ENCODE measurements around the gene ZFYVE9.

ZFYVE9 gene

DNA sequence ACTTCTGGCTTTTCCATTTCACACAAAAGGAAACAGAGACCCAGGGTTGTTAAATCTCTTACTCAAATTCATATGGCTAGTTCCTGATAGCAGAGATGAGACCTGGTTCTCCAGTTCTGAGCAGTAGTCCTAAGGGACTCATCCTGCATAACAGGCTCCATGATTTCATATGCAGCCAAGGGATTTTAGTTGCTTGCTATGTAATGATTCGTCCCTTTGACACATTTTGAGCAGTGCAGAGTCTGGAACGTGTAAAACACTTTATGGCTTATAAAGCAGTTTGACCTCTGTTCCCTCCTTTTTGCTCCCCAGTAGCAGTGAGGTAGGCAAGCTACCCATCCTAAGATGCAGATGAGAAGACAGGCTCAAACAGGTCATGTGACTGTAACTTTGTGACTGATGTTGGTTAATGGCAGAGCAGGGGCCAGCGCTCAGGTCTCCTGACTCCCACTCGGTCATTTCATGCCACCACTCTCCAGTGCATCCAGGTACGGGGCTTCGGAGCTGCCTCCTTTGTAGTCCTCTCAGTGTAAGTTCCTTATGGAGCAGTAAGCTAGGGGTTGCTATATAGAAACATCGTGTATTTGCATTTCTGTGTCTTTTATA is 199.9 kb downstream of the ZFYVE9 start:
- H3K36me3 ChIP-seq (ENCODE audit: insufficient read depth, low read length), result no peaks in the 10 kb centered on the region
- TF ChIP-seq FOXP2 (optimal IDR thresholded peaks at IDR 0.05; ENCODE audit: control extremely low read depth, extremely low read length, insufficient read depth), result no peak
- no peak for TF ChIP-seq POLR2AphosphoS5 (IDR thresholded peaks at IDR 0.05; ENCODE audit: borderline replicate concordance, low read depth, low read length)
- TF ChIP-seq EZH2 (IDR thresholded peaks at IDR 0.05), result no peak
- no peak overlapping the region for H3K4me3 ChIP-seq
- no peaks in the 10 kb centered on the region for H3K9me3 ChIP-seq (ENCODE audit: low read depth, low read length)
- no peak overlapping the region for H3K9ac ChIP-seq (ENCODE audit: insufficient read length)
- DNase-seq (ENCODE audit: low read depth, low spot score), result no peak
- no peak overlapping the region for H3K27ac ChIP-seq

DNA sequence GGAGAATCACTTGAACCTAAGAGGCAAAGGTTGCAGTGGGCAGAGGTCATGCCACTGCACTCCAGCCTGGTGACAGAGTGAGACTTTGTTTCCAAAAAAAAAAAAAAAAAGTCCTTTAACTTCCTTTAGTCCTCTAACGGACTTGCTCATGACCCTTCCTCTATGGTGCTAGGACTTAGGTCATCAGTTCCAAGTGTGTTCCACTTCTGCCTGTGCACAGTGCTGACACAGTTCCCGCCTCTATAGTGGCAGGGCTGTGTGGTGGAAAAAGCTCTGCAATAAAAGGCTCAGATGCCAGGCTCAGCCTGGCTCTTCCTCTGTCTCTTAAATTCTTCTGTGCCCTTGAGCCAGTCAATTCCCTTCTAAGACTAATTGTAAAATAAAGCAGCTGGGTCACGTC is 202.1 kb downstream of the ZFYVE9 start:
- Histone ChIP-seq H3K9me3 (ENCODE audit: low read depth, low read length) (no peaks in the 10 kb centered on the region), H3K9ac (ENCODE audit: insufficient read length) (no peak overlapping the region), H3K4me3 (no peak overlapping the region), H3K27ac (no peak overlapping the region), H3K36me3 (ENCODE audit: insufficient read depth, low read length) (no peaks in the 10 kb centered on the region)
- no peak for DNase-seq (ENCODE audit: low read depth, low spot score)
- TF ChIP-seq EZH2 (IDR thresholded peaks at IDR 0.05), result no peak
- TF ChIP-seq FOXP2 (optimal IDR thresholded peaks at IDR 0.05; ENCODE audit: control extremely low read depth, extremely low read length, insufficient read depth), result no peak
- TF ChIP-seq POLR2AphosphoS5 (IDR thresholded peaks at IDR 0.05; ENCODE audit: borderline replicate concordance, low read depth, low read length), result no peak

DNA sequence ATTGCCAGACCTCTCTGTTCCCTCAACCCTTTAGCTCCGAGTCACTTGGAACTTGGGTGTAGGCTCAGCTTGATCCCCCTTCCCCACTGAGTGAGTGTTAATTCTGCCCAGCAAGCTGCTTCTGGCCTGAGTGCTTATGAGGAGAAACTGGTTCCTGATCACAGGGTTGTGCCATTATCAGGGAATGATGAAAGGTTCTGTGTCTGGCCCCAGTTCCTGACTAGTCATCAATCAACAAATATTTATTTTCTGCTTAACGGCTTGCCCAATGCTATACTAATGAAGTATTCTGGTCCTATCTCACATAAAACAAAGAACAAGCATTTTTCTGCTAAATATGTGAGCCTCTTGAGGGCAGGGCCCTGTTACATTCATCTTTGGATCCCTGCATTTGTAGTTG is 203.4 kb downstream of the ZFYVE9 start:
- TF ChIP-seq FOXP2 (optimal IDR thresholded peaks at IDR 0.05; ENCODE audit: control extremely low read depth, extremely low read length, insufficient read depth) (no peak), POLR2AphosphoS5 (IDR thresholded peaks at IDR 0.05; ENCODE audit: borderline replicate concordance, low read depth, low read length) (no peak), EZH2 (IDR thresholded peaks at IDR 0.05) (no peak)
- DNase-seq (ENCODE audit: low read depth, low spot score), result no peak
- Histone ChIP-seq H3K9me3 (ENCODE audit: low read depth, low read length) (no peaks in the 10 kb centered on the region), H3K27ac (no peak overlapping the region), H3K36me3 (ENCODE audit: insufficient read depth, low read length) (no peaks in the 10 kb centered on the region), H3K9ac (ENCODE audit: insufficient read length) (no peak overlapping the region), H3K4me3 (no peak overlapping the region)

DNA sequence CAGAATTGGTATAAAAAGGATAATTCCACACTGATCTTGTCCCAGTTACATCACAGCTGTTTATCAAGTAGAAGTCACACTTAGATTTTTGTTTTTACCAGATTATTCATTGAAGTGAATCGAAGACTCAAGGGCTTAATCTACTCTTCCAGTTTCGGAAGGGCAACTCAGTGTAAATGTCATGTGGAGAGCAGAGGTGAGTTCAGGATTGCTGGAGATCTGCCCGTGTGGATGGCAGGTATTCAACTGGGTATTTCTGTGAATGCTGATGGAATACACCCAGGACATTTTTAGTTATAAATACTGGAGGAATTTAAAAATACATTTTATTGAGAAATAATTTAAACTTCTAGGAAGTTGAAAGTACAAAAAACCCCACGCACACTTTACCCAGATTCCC is 204.8 kb downstream of the ZFYVE9 start:
- Histone ChIP-seq H3K4me3 (no peak overlapping the region), H3K27ac (no peak overlapping the region), H3K9me3 (ENCODE audit: low read depth, low read length) (no peaks in the 10 kb centered on the region), H3K36me3 (ENCODE audit: insufficient read depth, low read length) (no peaks in the 10 kb centered on the region), H3K9ac (ENCODE audit: insufficient read length) (no peak overlapping the region)
- TF ChIP-seq POLR2AphosphoS5 (IDR thresholded peaks at IDR 0.05; ENCODE audit: borderline replicate concordance, low read depth, low read length) (no peak), FOXP2 (optimal IDR thresholded peaks at IDR 0.05; ENCODE audit: control extremely low read depth, extremely low read length, insufficient read depth) (no peak), EZH2 (IDR thresholded peaks at IDR 0.05) (no peak)
- no peak for DNase-seq (ENCODE audit: low read depth, low spot score)

DNA sequence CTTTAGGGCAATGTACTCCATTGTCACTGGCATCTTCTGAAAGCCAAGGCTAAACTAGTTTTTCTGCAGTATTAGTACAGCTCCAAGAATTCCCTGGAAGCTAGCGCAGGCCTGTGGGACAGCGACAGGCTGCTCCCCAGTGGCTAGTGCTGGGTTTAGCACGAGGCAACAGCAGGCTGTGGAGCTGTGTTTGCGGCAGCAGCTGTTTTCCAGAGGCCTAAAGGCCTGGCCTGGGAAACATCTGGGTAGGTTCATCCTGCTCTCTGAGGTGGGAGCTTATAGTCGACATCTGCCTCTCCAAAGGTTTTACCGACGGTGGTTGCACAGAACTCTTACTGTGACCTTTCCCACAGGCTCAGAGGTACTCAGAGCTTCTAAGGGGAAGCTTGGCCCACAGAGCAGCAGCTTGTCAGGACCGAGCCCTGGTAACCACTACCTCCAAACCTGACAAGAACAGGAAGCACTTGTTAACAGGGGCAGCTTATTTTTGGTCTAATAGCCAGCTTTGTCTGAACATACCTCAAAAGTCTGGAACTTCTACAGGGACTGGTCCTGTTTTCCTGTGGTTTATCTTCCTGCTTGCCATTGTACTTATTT is 206.9 kb downstream of the ZFYVE9 start:
- no peak for DNase-seq (ENCODE audit: low read depth, low spot score)
- no peak for TF ChIP-seq POLR2AphosphoS5 (IDR thresholded peaks at IDR 0.05; ENCODE audit: borderline replicate concordance, low read depth, low read length)
- no peak overlapping the region for H3K9ac ChIP-seq (ENCODE audit: insufficient read length)
- no peak overlapping the region for H3K4me3 ChIP-seq
- no peak overlapping the region for H3K27ac ChIP-seq
- peaks cover 13% of the 10 kb centered on the region; the same call in 1 of the 2 replicates for H3K36me3 ChIP-seq (ENCODE audit: insufficient read depth, low read length)
- no peaks in the 10 kb centered on the region for H3K9me3 ChIP-seq (ENCODE audit: low read depth, low read length)

DNA sequence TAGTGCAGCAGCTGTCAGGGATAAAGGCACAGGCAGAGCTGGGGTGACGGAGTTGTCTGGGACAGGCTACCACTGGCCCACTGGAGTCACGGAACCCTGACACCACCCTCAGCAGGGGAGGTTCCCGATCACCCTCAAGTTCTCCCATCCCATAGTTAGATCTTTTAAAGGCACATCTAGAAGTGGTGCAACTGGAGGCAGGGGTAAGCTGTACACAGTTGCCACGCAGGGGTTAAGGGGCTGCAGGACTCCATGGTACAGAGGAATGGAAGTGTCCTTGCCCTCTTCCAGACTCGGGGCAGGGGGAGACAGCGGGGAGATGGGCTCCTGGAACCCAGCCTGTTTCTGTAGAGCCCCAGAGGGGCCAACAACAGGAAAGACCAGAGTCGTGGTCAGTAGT is 210.8 kb downstream of the ZFYVE9 start:
- no peaks in the 10 kb centered on the region for H3K9me3 ChIP-seq (ENCODE audit: low read depth, low read length)
- no peak for TF ChIP-seq POLR2AphosphoS5 (IDR thresholded peaks at IDR 0.05; ENCODE audit: borderline replicate concordance, low read depth, low read length)
- TF ChIP-seq FOXP2 (optimal IDR thresholded peaks at IDR 0.05; ENCODE audit: control extremely low read depth, extremely low read length, insufficient read depth), result no peak
- no peak for TF ChIP-seq EZH2 (IDR thresholded peaks at IDR 0.05)
- DNase-seq (ENCODE audit: low read depth, low spot score), result no peak
- H3K9ac ChIP-seq (ENCODE audit: insufficient read length), result no peak overlapping the region
- no peak overlapping the region for H3K4me3 ChIP-seq
- H3K36me3 ChIP-seq (ENCODE audit: insufficient read depth, low read length), result peaks cover 51% of the 10 kb centered on the region; the same call in 1 of the 2 replicates
- H3K27ac ChIP-seq, result no peak overlapping the region

DNA sequence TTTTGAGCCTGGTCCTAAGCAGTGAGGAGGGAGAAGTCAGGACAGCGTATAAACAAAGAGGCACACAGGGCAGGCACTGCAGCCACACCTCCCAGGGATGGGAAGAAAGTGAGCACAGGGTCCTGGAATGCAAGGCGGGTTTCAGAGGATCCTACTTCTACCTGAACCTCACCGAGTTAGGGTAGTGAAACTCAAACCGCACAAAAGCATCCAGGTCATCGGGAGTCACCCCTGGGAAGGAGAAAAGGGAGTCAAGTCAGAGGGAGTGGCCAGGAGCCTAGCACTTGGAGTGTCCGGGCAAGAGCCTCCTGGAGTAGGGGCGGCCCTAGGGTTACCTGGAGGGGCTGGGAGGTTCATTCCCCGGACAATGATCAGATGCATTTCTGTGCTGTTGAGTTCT is 213.5 kb downstream of the ZFYVE9 start:
- TF ChIP-seq POLR2AphosphoS5 (IDR thresholded peaks at IDR 0.05; ENCODE audit: borderline replicate concordance, low read depth, low read length) (no peak), FOXP2 (optimal IDR thresholded peaks at IDR 0.05; ENCODE audit: control extremely low read depth, extremely low read length, insufficient read depth) (no peak), EZH2 (IDR thresholded peaks at IDR 0.05) (no peak)
- Histone ChIP-seq H3K27ac (no peak overlapping the region), H3K4me3 (no peak overlapping the region), H3K9me3 (ENCODE audit: low read depth, low read length) (no peaks in the 10 kb centered on the region), H3K36me3 (ENCODE audit: insufficient read depth, low read length) (peaks cover 77% of the 10 kb centered on the region), H3K9ac (ENCODE audit: insufficient read length) (no peak overlapping the region)
- no peak for DNase-seq (ENCODE audit: low read depth, low spot score)

DNA sequence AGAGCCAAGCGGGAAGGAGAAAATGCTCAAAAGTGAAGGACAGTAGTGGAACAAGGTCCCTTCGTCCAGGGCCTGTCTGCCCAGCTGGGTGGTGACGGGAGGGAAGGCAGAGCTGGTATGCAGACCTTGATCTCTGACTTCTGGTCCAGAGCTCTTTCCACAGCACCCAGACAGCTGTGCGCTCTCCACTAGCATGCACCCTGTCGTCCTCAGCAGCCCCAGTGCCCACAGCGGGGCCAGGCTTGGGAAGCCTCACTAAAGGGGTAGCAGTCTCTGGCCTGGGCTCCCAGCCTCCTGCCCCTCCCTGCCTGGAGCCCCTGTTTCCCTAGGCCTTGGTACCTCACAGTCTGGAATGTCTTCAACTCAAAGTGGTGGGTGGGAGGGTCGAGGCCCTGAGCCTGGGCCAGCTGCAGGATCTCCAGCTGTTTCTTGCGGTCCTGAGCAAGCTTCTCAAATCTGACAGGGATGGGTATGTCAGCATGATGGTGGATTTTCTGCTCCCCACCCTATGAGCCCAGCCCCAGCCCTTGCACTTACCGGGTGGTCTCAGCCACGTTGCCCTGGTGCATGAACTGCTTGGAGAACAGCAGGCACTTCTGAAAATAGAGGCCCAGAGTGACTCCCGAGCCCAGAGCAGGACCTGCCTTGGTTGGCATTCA is 214.1 kb downstream of the ZFYVE9 start:
- TF ChIP-seq FOXP2 (optimal IDR thresholded peaks at IDR 0.05; ENCODE audit: control extremely low read depth, extremely low read length, insufficient read depth) (no peak), POLR2AphosphoS5 (IDR thresholded peaks at IDR 0.05; ENCODE audit: borderline replicate concordance, low read depth, low read length) (no peak), EZH2 (IDR thresholded peaks at IDR 0.05) (no peak)
- no peak for DNase-seq (ENCODE audit: low read depth, low spot score)
- Histone ChIP-seq H3K4me3 (no peak overlapping the region), H3K9me3 (ENCODE audit: low read depth, low read length) (no peaks in the 10 kb centered on the region), H3K36me3 (ENCODE audit: insufficient read depth, low read length) (peaks cover 83% of the 10 kb centered on the region), H3K27ac (no peak overlapping the region), H3K9ac (ENCODE audit: insufficient read length) (no peak overlapping the region)
